GM12875 (cell line): ENCODE data around the gene CARMIL1.

Experiments used
- H3K4me3 ChIP-seq: one replicate; pipeline ENCODE4 v1.5.1; 2011; ENCODE audit warnings: low read depth, low read length, control low read depth
- TF ChIP-seq, protein P1 (sequence below): IDR thresholded peaks from 2 replicates; pipeline ENCODE4 v1.5.1; 2011; ENCODE audit warnings: low read depth, mild to moderate bottlenecking, control low read depth, inconsistent platforms, low read length, moderate library complexity, borderline replicate concordance; ENCODE audit not compliant: insufficient read depth

CARMIL1 gene

GRCh38 chr6:25332655-25333071 lies 53.5 kb downstream of the CARMIL1 start:
- H3K4me3 ChIP-seq: no peak overlapping the region
- TF ChIP-seq, protein P1, sequence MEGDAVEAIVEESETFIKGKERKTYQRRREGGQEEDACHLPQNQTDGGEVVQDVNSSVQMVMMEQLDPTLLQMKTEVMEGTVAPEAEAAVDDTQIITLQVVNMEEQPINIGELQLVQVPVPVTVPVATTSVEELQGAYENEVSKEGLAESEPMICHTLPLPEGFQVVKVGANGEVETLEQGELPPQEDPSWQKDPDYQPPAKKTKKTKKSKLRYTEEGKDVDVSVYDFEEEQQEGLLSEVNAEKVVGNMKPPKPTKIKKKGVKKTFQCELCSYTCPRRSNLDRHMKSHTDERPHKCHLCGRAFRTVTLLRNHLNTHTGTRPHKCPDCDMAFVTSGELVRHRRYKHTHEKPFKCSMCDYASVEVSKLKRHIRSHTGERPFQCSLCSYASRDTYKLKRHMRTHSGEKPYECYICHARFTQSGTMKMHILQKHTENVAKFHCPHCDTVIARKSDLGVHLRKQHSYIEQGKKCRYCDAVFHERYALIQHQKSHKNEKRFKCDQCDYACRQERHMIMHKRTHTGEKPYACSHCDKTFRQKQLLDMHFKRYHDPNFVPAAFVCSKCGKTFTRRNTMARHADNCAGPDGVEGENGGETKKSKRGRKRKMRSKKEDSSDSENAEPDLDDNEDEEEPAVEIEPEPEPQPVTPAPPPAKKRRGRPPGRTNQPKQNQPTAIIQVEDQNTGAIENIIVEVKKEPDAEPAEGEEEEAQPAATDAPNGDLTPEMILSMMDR: no peak

- TF ChIP-seq, protein P1: no peak
Measured at GRCh38 chr6:25333471-25333870, 54.3 kb downstream of the CARMIL1 start.

GRCh38 chr6:25334793-25335192 lies 55.6 kb downstream of the CARMIL1 start:
- H3K4me3 ChIP-seq: no peak overlapping the region
- TF ChIP-seq, protein P1: no peak

More at GRCh38 chr6:25333471-25333870, 54.3 kb downstream of the CARMIL1 start:
- H3K4me3 ChIP-seq: no peak overlapping the region

GRCh38 chr6:25336996-25337395 lies 57.8 kb downstream of the CARMIL1 start:
- H3K4me3 ChIP-seq: no peak overlapping the region
- TF ChIP-seq, protein P1: no peak

GRCh38 chr6:25337431-25337830 lies 58.3 kb downstream of the CARMIL1 start:
- H3K4me3 ChIP-seq: no peak overlapping the region
- TF ChIP-seq, protein P1: no peak

DNA sequence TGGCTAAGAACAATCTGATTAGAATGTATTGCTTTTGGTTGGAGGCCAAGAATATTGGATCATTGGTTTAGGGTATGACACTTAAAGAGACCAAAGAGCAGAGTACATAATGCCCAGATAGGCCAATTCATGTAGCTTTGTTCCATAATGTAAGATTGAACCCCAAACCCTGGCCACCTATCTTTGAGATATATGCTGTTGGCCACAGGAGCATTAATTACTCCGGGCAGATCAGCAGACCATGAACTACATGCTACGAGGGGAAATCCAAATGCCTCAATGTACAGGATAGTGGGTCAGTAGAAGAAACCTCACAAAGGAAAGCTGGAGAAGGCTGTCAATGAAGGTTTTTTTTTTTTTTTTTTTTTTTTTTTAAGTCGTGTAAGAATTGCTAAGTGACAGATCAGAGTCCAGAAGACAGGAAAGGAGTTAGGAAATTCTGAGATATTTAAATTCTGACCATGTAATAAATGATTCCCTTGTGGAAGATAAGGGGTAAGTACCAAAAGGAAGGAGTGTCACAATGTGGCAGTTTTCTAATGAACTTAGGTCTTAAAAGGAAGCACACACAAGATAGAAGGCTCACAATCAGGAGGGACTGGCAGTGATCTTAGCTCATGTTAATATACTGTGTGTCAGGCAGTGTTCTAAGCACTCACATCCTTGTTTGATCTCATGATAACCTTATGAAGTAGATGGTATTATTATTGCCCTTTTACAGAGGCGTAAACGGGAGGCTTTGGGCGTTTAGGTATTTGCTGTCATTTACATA lies 61.4 kb downstream of the CARMIL1 start:
- no peak overlapping the region for H3K4me3 ChIP-seq
- TF ChIP-seq, protein P1: no peak

- TF ChIP-seq, protein P1: no peak
- no peak overlapping the region for H3K4me3 ChIP-seq
Measured at GRCh38 chr6:25341203-25341552, 62.0 kb downstream of the CARMIL1 start.
